K562 (cell line): ENCODE results near the gene SLC16A5. TPM values are rescaled to one million over a fixed set of nuclear protein-coding genes. Genes with fewer than 3 reads are reported as not detected.

Experiments used
- BCL6 ChIP-seq: fragments of 250-450 bp; sonication (Bioruptor Pico); IDR thresholded peaks from 2 replicates; pipeline ENCODE4 v1.4.0; 2020
- CC2D1A ChIP-seq: fragments of 450-650 bp; IDR thresholded peaks from 2 replicates; pipeline ENCODE4 v1.6.1; 2017; ENCODE audit warnings: mild to moderate bottlenecking
- CXXC5 ChIP-seq: fragments of 250-450 bp; sonication (Bioruptor Pico); IDR thresholded peaks from 2 replicates; pipeline ENCODE4 v1.8.0; 2022; ENCODE audit warnings: inconsistent platforms, mild to moderate bottlenecking, moderate library complexity
- ELF2 ChIP-seq: fragments of 250-450 bp; sonication (Bioruptor Pico); IDR thresholded peaks from 2 replicates; pipeline ENCODE4 v1.5.0; 2021; ENCODE audit warnings: mild to moderate bottlenecking
- HOXB6 ChIP-seq: fragments of 250-450 bp; sonication (Bioruptor Pico); IDR thresholded peaks from 2 replicates; pipeline ENCODE4 v1.5.1; 2022; ENCODE audit warnings: mild to moderate bottlenecking, borderline replicate concordance
- KDM5B ChIP-seq: fragments of 200-600 bp; sonication (generic); IDR thresholded peaks from 2 replicates; pipeline ENCODE4 v1.6.1; 2012; ENCODE audit warnings: low read depth, mild to moderate bottlenecking, moderate library complexity, low read length, control low read depth, inconsistent platforms; ENCODE audit not compliant: insufficient replicate concordance
- NCOA6 ChIP-seq: fragments of 450-650 bp; IDR thresholded peaks from 2 replicates; pipeline ENCODE4 v1.6.1; 2017; ENCODE audit warnings: mild to moderate bottlenecking
- NUFIP1 ChIP-seq: fragments of 450-650 bp; IDR thresholded peaks from 2 replicates; pipeline ENCODE4 v1.6.1; 2018; ENCODE audit not compliant: partially characterized antibody
- PHF8 ChIP-seq: fragments of 200-600 bp; sonication (generic); IDR thresholded peaks from 2 replicates; pipeline ENCODE4 v1.6.1; 2012; ENCODE audit warnings: mixed run types, mild to moderate bottlenecking, inconsistent platforms, low read length, moderate library complexity, borderline replicate concordance
- SMAD2 ChIP-seq: fragments of 150-350 bp; IDR thresholded peaks from 2 replicates; pipeline ENCODE4 v1.6.1; 2014; ENCODE audit warnings: low read depth, mild to moderate bottlenecking, low read length
- ZNF253 ChIP-seq: fragments of 250-450 bp; sonication (Bioruptor Pico); conservative IDR thresholded peaks from 2 replicates; pipeline ENCODE4 v1.6.1; 2021; ENCODE audit warnings: mild to moderate bottlenecking
- polyA plus RNA-seq, 8 experiments: library from polyadenylated mRNA; depleted of rRNA in 4 of 8; stranded (reverse) in 5 of 8; unstranded in 3 of 8; fragments of >200 nt; fragmentation: Nextera tagmentation in 2 of 8; fragmentation: Illumina TruSeq in 1 of 8; extraction: Ambion mirVana in 2 of 8; extraction: Trizol in 1 of 8; gene quantifications; 2 replicates each; pipeline versions ENCODE4 v1.2.1 to v1.2.3, GENCODE V29; 2011 to 2014; ENCODE audit warnings: inconsistent platforms in 1 of 8, missing spikeins in 1 of 8
- total RNA-seq, 7 experiments: library from RNA; depleted of rRNA in 6 of 7; stranded (reverse); fragments of >200 nt in 6 of 7; fragmentation: Illumina TruSeq in 2 of 7; extraction: Trizol in 2 of 7; gene quantifications; 2 replicates each; pipeline versions ENCODE4 v1.2.1 to v1.2.3, GENCODE V29; 2011 to 2021; ENCODE audit warnings: low replicate concordance in 1 of 7
- TF ChIP-seq, protein P1 (sequence below): fragments of 450-650 bp; IDR thresholded peaks from 2 replicates; pipeline ENCODE4 v1.6.1; 2016; ENCODE audit warnings: mild to moderate bottlenecking, moderate library complexity
- TF ChIP-seq, protein P2 (sequence below): fragments of 450-650 bp; IDR thresholded peaks from 2 replicates; pipeline ENCODE4 v1.6.1; 2016; ENCODE audit warnings: low read depth, mild to moderate bottlenecking, moderate library complexity
- TF ChIP-seq, protein P3 (sequence below): fragments of 450-650 bp; formaldehyde crosslinking; IDR thresholded peaks from 2 replicates; pipeline ENCODE4 v1.4.0; 2020; ENCODE audit warnings: mild to moderate bottlenecking, mixed read lengths

The SLC16A5 gene
- total and polyA plus RNA-seq, 9 of the 15 experiments (the other 6 are each of a cell fraction or from before 2014, with no cell fraction given): 0.06 to 2.6 (median 0.91) TPM

DNA sequence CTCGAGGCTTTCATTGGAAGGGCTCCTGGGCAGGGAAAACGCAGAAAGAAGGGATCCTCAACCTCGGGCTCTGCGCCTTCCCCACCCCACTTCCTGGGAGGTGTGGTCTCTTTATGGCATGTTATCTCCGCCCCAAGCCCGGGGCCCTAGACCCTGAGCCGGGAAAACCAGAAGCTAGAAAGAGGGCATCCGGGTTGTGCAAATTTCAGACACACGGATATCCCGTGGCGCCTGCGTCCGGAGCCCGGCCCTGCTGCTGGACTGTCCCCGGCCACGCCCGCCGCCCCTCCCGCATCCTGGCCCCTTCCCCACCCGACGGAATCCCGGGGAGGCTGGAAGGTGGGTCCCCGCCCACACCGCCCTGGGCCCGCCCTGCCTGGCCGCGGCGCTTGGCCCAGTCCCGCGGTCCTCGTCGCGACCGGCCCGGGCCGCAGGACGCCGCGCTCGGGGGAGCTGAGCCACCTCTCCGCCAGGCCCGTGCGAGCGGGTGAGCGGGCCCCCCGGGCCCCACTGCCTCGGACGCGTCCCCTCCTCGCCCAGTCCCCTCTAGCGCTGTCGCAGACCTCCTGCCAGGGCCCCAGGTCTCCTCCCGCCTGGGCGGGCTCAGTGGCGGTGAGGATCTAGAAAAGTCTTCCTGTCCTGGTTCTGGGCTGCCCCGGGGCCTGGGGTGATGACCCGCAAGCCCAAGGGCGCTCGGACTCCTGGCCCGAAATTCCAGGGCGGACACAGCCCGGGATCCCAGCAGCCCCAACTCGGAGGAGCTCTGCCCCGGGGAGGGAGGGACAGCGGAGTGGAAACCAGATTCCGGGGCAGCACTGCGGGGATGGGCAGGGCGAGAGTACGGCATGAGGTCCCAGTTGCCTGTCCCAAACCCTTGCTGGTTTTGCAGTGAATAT lies at the start of gene SLC16A5 (continued):
- TF ChIP-seq, protein P1, sequence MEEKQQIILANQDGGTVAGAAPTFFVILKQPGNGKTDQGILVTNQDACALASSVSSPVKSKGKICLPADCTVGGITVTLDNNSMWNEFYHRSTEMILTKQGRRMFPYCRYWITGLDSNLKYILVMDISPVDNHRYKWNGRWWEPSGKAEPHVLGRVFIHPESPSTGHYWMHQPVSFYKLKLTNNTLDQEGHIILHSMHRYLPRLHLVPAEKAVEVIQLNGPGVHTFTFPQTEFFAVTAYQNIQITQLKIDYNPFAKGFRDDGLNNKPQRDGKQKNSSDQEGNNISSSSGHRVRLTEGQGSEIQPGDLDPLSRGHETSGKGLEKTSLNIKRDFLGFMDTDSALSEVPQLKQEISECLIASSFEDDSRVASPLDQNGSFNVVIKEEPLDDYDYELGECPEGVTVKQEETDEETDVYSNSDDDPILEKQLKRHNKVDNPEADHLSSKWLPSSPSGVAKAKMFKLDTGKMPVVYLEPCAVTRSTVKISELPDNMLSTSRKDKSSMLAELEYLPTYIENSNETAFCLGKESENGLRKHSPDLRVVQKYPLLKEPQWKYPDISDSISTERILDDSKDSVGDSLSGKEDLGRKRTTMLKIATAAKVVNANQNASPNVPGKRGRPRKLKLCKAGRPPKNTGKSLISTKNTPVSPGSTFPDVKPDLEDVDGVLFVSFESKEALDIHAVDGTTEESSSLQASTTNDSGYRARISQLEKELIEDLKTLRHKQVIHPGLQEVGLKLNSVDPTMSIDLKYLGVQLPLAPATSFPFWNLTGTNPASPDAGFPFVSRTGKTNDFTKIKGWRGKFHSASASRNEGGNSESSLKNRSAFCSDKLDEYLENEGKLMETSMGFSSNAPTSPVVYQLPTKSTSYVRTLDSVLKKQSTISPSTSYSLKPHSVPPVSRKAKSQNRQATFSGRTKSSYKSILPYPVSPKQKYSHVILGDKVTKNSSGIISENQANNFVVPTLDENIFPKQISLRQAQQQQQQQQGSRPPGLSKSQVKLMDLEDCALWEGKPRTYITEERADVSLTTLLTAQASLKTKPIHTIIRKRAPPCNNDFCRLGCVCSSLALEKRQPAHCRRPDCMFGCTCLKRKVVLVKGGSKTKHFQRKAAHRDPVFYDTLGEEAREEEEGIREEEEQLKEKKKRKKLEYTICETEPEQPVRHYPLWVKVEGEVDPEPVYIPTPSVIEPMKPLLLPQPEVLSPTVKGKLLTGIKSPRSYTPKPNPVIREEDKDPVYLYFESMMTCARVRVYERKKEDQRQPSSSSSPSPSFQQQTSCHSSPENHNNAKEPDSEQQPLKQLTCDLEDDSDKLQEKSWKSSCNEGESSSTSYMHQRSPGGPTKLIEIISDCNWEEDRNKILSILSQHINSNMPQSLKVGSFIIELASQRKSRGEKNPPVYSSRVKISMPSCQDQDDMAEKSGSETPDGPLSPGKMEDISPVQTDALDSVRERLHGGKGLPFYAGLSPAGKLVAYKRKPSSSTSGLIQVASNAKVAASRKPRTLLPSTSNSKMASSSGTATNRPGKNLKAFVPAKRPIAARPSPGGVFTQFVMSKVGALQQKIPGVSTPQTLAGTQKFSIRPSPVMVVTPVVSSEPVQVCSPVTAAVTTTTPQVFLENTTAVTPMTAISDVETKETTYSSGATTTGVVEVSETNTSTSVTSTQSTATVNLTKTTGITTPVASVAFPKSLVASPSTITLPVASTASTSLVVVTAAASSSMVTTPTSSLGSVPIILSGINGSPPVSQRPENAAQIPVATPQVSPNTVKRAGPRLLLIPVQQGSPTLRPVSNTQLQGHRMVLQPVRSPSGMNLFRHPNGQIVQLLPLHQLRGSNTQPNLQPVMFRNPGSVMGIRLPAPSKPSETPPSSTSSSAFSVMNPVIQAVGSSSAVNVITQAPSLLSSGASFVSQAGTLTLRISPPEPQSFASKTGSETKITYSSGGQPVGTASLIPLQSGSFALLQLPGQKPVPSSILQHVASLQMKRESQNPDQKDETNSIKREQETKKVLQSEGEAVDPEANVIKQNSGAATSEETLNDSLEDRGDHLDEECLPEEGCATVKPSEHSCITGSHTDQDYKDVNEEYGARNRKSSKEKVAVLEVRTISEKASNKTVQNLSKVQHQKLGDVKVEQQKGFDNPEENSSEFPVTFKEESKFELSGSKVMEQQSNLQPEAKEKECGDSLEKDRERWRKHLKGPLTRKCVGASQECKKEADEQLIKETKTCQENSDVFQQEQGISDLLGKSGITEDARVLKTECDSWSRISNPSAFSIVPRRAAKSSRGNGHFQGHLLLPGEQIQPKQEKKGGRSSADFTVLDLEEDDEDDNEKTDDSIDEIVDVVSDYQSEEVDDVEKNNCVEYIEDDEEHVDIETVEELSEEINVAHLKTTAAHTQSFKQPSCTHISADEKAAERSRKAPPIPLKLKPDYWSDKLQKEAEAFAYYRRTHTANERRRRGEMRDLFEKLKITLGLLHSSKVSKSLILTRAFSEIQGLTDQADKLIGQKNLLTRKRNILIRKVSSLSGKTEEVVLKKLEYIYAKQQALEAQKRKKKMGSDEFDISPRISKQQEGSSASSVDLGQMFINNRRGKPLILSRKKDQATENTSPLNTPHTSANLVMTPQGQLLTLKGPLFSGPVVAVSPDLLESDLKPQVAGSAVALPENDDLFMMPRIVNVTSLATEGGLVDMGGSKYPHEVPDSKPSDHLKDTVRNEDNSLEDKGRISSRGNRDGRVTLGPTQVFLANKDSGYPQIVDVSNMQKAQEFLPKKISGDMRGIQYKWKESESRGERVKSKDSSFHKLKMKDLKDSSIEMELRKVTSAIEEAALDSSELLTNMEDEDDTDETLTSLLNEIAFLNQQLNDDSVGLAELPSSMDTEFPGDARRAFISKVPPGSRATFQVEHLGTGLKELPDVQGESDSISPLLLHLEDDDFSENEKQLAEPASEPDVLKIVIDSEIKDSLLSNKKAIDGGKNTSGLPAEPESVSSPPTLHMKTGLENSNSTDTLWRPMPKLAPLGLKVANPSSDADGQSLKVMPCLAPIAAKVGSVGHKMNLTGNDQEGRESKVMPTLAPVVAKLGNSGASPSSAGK: no peak; the same call in 1 of the 2 replicates
- TF ChIP-seq, protein P2, sequence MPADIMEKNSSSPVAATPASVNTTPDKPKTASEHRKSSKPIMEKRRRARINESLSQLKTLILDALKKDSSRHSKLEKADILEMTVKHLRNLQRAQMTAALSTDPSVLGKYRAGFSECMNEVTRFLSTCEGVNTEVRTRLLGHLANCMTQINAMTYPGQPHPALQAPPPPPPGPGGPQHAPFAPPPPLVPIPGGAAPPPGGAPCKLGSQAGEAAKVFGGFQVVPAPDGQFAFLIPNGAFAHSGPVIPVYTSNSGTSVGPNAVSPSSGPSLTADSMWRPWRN: no peak
- TF ChIP-seq PHF8: peak; percentile 42; the same call in 1 of the 2 replicates
- TF ChIP-seq ELF2 (CRISPR knock-in tag): no peak
- TF ChIP-seq CC2D1A: no peak
- TF ChIP-seq SMAD2: no peak
- no peak for TF ChIP-seq BCL6 (CRISPR knock-in tag)
- no peak for TF ChIP-seq HOXB6
- TF ChIP-seq, protein P3, sequence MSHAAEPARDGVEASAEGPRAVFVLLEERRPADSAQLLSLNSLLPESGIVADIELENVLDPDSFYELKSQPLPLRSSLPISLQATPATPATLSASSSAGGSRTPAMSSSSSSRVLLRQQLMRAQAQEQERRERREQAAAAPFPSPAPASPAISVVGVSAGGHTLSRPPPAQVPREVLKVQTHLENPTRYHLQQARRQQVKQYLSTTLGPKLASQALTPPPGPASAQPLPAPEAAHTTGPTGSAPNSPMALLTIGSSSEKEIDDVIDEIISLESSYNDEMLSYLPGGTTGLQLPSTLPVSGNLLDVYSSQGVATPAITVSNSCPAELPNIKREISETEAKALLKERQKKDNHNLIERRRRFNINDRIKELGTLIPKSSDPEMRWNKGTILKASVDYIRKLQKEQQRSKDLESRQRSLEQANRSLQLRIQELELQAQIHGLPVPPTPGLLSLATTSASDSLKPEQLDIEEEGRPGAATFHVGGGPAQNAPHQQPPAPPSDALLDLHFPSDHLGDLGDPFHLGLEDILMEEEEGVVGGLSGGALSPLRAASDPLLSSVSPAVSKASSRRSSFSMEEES: no peak
- TF ChIP-seq KDM5B: no peak
- no peak for TF ChIP-seq NCOA6
- TF ChIP-seq ZNF253 (CRISPR knock-in tag): no peak
- peak; percentile 77 for TF ChIP-seq CXXC5
- TF ChIP-seq NUFIP1: no peak
